SK-MEL-5 (cell line): ENCODE data around the gene PGGHG. TPM values are rescaled to one million over a fixed set of nuclear protein-coding genes. Genes with fewer than 3 reads are reported as not detected.
"Not testable (repeated sequence)": the region's sequence is repeated elsewhere in the genome, so short reads cannot be mapped to it uniquely, and the experiment has no call there.

Experiments
- DNase-seq: peaks from one replicate; pipeline ENCODE4 v3.0.0-alpha.2; 2016; ENCODE audit warnings: low read depth, low spot score
- in situ Hi-C: cut with HindIII; loops from 2 replicates; pipeline ENCODE4 v1.10.0; 2016; ENCODE audit warnings: low sequenced_read_pairs, high pct_unique_total_duplicates, low pct_unique_long_range_greater_than_20kb
- total RNA-seq: library from RNA; depleted of rRNA; stranded (reverse); fragments of >200 nt; shearing (Covaris generic); gene quantifications from 2 replicates; pipeline ENCODE4 v1.2.3, GENCODE V29; 2014

The PGGHG gene
- total RNA-seq, 1 experiment from 2014 or later: 12.6 TPM

GRCh38 chr11:317668-318404, 28.9 kb downstream of the PGGHG start:
- DNase-seq, in situ Hi-C loops: not testable (repeated sequence)

- in situ Hi-C loops, DNase-seq: not testable (repeated sequence)
Measured at GRCh38 chr11:318405-319120, 29.6 kb downstream of the PGGHG start.

- DNase-seq, in situ Hi-C loops: not testable (repeated sequence)
Measured at GRCh38 chr11:319121-319887, 30.4 kb downstream of the PGGHG start.

- DNase-seq, in situ Hi-C loops: not testable (repeated sequence)
Measured at GRCh38 chr11:319888-320273, 31.0 kb downstream of the PGGHG start.

- in situ Hi-C loops: no loop called here
- no peak for DNase-seq
Measured at GRCh38 chr11:324156-324555, 35.2 kb downstream of the PGGHG start.

GRCh38 chr11:324593-325517, 35.9 kb downstream of the PGGHG start:
- in situ Hi-C loops, DNase-seq: not testable (repeated sequence)

GRCh38 chr11:325796-326591, 37.1 kb downstream of the PGGHG start:
- in situ Hi-C loops: no loop called here

GRCh38 chr11:326592-326841, 37.6 kb downstream of the PGGHG start:
- in situ Hi-C loops: no loop called here
- DNase-seq: no peak

More at GRCh38 chr11:325796-326591, 37.1 kb downstream of the PGGHG start:
- DNase-seq: no peak

GRCh38 chr11:326842-327580, 38.1 kb downstream of the PGGHG start:
- in situ Hi-C loops: no loop called here
- no peak for DNase-seq

- DNase-seq: no peak
- in situ Hi-C loops: no loop called here
Measured at GRCh38 chr11:327581-327923, 38.6 kb downstream of the PGGHG start.

- in situ Hi-C loops: no loop called here
- no peak for DNase-seq
Measured at GRCh38 chr11:328012-328411, 39.1 kb downstream of the PGGHG start.

GRCh38 chr11:328516-329100, 39.7 kb downstream of the PGGHG start:
- in situ Hi-C loops, DNase-seq: not testable (repeated sequence)

GRCh38 chr11:329886-330253, 40.9 kb downstream of the PGGHG start:
- in situ Hi-C loops: no loop called here

GRCh38 chr11:330307-330693, 41.4 kb downstream of the PGGHG start:
- DNase-seq: no peak
- in situ Hi-C loops: no loop called here

More at GRCh38 chr11:329886-330253, 40.9 kb downstream of the PGGHG start:
- DNase-seq: no peak

GRCh38 chr11:330694-331357, 41.9 kb downstream of the PGGHG start:
- in situ Hi-C loops: no loop called here
- DNase-seq: no peak
